Panc1 (cell line): Measurements from ENCODE around the gene CD300LG.

Source experiments
- CTCF ChIP-seq: fragments of 450-650 bp; IDR thresholded peaks from 2 replicates; pipeline ENCODE4 v1.5.1; 2017; ENCODE audit warnings: mild to moderate bottlenecking
- POLR2AphosphoS5 ChIP-seq: IDR thresholded peaks from 2 replicates; pipeline ENCODE4 v1.6.1; 2012; ENCODE audit warnings: mild to moderate bottlenecking, low read depth, low read length, moderate library complexity
- TCF7L2 ChIP-seq: IDR thresholded peaks from 2 replicates; pipeline ENCODE4 v1.6.1; 2011; ENCODE audit warnings: mild to moderate bottlenecking, low read depth, low read length, inconsistent platforms

- TF ChIP-seq CTCF (no peak), POLR2AphosphoS5 (no peak), TCF7L2 (no peak)
These were observed 54.1 kb downstream of the CD300LG start for GRCh38 chr17:43900858-43901754.
